Endothelial cell of umbilical vein (primary cell): ENCODE data around the gene CNTNAP2.

ENCODE experiments used
- CTCF ChIP-seq, 2 donors: IDR thresholded peaks; 1 replicate in 1 of 2; 2 replicates in 1 of 2; pipeline ENCODE4 v1.5.1; 2011; ENCODE audit warnings: low read length in 2 of 2, mild to moderate bottlenecking in 2 of 2, moderate library complexity in 2 of 2, control low read depth in 1 of 2, inconsistent platforms in 1 of 2, low read depth in 1 of 2; ENCODE audit not compliant: insufficient read depth in 1 of 2; ENCODE audit errors: extremely low read depth in 1 of 2
- EZH2 ChIP-seq: IDR thresholded peaks from 2 replicates; pipeline ENCODE4 v1.6.1; 2012; ENCODE audit warnings: borderline replicate concordance, low read depth, mild to moderate bottlenecking, moderate library complexity, low read length, inconsistent platforms; ENCODE audit not compliant: severe bottlenecking
- MAX ChIP-seq: IDR thresholded peaks from 2 replicates; pipeline ENCODE4 v1.6.1; 2011; ENCODE audit not compliant: insufficient read depth, insufficient read length
- MYC ChIP-seq: IDR thresholded peaks from one replicate; pipeline ENCODE4 v1.6.1; 2011; ENCODE audit warnings: mild to moderate bottlenecking, low read depth, low read length
- POLR2A ChIP-seq: IDR thresholded peaks from 2 replicates; pipeline ENCODE4 v1.6.1; 2012; ENCODE audit warnings: low read depth, mild to moderate bottlenecking, control low read depth, low read length
- POLR2AphosphoS5 ChIP-seq: IDR thresholded peaks from 2 replicates; pipeline ENCODE4 v1.6.1; 2012; ENCODE audit warnings: low read depth, mild to moderate bottlenecking, control low read depth, low read length, moderate library complexity; ENCODE audit not compliant: insufficient read depth

- TF ChIP-seq MYC (no peak), MAX (no peak), POLR2A (no peak), CTCF (IDR thresholded peaks at IDR 0.05; ENCODE audit: extremely low read depth in 1 of 2, insufficient read depth in 1 of 2, low read depth in 1 of 2, low read length in 2 of 2) (no peak), POLR2AphosphoS5 (no peak), EZH2 (no peak)
Observed at GRCh38 chr7:147321504-147321903, 1204.9 kb downstream of the CNTNAP2 start.
